ENCODE measurements around the gene GALNT17. TPM values are rescaled to one million over a fixed set of nuclear protein-coding genes. Genes with fewer than 3 reads are reported as not detected.

Gene GALNT17
- polyA plus RNA-seq, 1 experiment, result not detected

DNA sequence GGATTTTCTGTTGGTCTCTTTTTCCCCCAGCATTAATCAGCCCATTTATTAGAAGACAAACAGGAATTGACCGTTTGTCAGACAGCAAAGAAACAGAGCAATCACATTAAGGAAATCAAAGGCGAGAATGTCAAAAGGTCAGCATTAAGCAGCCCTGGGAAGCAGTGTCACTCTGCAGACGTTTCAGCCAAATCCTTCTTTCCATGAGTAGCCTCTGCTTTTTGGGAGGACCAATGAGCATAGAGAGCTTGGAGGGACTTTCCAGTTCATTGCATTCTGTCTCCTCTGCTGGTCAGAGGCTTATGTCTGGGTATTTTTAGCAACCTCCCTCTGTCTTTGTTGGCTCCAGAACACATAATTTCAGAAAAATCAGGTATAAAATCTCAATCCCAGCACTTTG lies 481.4 kb downstream of the GALNT17 start:
- peaks cover 7% of the 10 kb centered on the region; the same call in 1 of the 2 replicates for H3K9me3 ChIP-seq (ENCODE audit: control insufficient read depth, insufficient read depth, low read length)
- H3K27ac ChIP-seq (ENCODE audit: low read depth, low read length), result no peak overlapping the region
- H3K4me3 ChIP-seq (ENCODE audit: low read depth, low read length), result no peak overlapping the region
- TF ChIP-seq, protein P1, sequence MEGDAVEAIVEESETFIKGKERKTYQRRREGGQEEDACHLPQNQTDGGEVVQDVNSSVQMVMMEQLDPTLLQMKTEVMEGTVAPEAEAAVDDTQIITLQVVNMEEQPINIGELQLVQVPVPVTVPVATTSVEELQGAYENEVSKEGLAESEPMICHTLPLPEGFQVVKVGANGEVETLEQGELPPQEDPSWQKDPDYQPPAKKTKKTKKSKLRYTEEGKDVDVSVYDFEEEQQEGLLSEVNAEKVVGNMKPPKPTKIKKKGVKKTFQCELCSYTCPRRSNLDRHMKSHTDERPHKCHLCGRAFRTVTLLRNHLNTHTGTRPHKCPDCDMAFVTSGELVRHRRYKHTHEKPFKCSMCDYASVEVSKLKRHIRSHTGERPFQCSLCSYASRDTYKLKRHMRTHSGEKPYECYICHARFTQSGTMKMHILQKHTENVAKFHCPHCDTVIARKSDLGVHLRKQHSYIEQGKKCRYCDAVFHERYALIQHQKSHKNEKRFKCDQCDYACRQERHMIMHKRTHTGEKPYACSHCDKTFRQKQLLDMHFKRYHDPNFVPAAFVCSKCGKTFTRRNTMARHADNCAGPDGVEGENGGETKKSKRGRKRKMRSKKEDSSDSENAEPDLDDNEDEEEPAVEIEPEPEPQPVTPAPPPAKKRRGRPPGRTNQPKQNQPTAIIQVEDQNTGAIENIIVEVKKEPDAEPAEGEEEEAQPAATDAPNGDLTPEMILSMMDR (IDR thresholded peaks at IDR 0.05; ENCODE audit: low read depth, low read length), result no peak
- no peaks in the 10 kb centered on the region for H3K27me3 ChIP-seq (ENCODE audit: control insufficient read depth, insufficient read depth, low read length)
- ChIA-PET POLR2A (no interaction called here), CTCF (no interaction called here)
- DNase-seq (ENCODE audit: low read depth, low spot score), result no peak

DNA sequence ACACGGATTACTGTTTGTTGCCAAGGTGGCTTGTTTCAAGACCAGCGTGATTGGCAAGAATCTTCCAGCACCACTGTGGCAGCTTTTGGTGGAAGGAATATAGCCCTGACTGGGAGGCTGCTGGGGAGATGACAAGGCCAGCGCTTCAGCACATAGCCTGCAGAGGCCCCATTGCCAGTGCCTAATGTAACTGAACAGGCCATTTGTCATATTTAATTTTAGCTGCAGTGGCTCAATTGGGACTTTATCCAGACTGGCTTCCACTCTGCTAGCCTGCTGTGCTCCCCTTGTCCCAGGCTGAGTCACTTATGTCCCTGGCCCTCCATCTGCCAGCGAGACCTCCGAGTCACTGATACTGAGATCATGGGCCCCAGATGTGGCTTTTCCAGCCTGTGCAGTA lies 483.1 kb downstream of the GALNT17 start:
- Histone ChIP-seq H3K4me3 (ENCODE audit: low read depth, low read length) (no peak overlapping the region), H3K9me3 (ENCODE audit: control insufficient read depth, insufficient read depth, low read length) (peaks cover 7% of the 10 kb centered on the region; the same call in 1 of the 2 replicates), H3K27ac (ENCODE audit: low read depth, low read length) (no peak overlapping the region), H3K27me3 (ENCODE audit: control insufficient read depth, insufficient read depth, low read length) (no peaks in the 10 kb centered on the region)
- TF ChIP-seq, protein P1 (IDR thresholded peaks at IDR 0.05; ENCODE audit: low read depth, low read length), result no peak
- CTCF ChIA-PET, result no interaction called here
- DNase-seq (ENCODE audit: low read depth, low spot score), result no peak
- POLR2A ChIA-PET, result no interaction called here

DNA sequence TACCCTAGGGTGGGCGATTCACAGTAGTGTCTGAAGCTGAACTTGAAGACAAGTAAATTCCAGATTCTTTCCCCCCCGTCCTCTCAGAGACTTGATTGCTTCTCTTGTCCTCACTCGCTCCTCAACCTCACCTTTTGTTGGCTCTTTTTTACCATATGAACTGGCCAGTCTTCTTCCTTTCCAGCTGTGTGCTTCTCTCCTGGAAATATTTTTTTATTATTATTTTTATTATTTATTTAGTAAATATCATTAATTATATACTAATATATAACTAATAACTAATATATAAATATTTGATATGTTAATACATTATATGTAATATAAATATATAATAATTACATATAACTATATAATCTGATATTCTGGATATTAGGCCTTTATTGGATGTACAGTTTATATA lies 484.3 kb downstream of the GALNT17 start:
- ChIA-PET CTCF (no interaction called here), POLR2A (no interaction called here)
- Histone ChIP-seq H3K27ac (ENCODE audit: low read depth, low read length) (no peak overlapping the region), H3K9me3 (ENCODE audit: control insufficient read depth, insufficient read depth, low read length) (peaks cover 7% of the 10 kb centered on the region; the same call in 1 of the 2 replicates), H3K4me3 (ENCODE audit: low read depth, low read length) (no peak overlapping the region), H3K27me3 (ENCODE audit: control insufficient read depth, insufficient read depth, low read length) (no peaks in the 10 kb centered on the region)
- TF ChIP-seq, protein P1 (IDR thresholded peaks at IDR 0.05; ENCODE audit: low read depth, low read length), result no peak
- DNase-seq (ENCODE audit: low read depth, low spot score), result no peak

DNA sequence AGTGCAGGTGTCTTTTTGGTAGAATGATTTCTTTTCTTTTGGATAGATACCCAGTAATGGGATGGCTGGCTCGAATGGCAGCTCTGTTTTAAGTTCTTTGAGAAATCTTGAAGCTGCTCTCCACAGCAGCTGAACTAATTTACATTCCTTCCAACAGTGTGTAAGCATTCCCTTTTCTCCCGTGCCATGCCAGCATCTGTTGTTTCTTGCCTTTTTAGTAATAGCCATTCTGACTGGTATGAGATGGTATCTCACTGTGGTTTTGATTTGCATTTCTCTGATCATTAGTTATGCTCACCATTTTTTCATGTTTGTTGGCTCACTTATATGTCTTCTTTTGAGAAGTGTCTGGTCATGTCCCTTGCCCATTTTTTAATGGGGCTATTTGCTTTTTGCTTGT lies 486.3 kb downstream of the GALNT17 start:
- DNase-seq (ENCODE audit: low read depth, low spot score), result no peak
- no peak overlapping the region for H3K27ac ChIP-seq (ENCODE audit: low read depth, low read length)

DNA sequence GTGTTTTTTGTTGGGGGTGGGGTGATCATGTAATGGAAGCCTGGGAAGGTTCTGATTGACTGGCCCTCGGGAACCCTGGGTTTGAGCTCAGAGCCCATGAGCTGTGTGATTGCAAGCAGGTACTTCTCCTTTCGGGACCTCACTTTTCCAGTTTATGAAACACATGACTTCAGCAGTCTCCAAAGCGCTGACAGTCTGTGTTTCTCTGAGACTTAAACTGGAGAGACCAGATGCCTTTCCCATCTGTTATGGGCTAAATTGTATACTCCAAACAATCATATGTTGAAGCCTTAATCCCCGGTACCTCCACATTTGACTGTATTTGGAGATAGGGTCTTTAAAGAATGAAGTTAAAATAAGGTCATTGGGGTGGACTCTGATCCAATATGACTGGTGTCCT lies 493.6 kb downstream of the GALNT17 start:
- Histone ChIP-seq H3K4me3 (ENCODE audit: low read depth, low read length) (no peak overlapping the region), H3K27ac (ENCODE audit: low read depth, low read length) (no peak overlapping the region), H3K27me3 (ENCODE audit: control insufficient read depth, insufficient read depth, low read length) (no peaks in the 10 kb centered on the region), H3K9me3 (ENCODE audit: control insufficient read depth, insufficient read depth, low read length) (peaks cover 16% of the 10 kb centered on the region)
- TF ChIP-seq, protein P1 (IDR thresholded peaks at IDR 0.05; ENCODE audit: low read depth, low read length), result no peak
- POLR2A ChIA-PET, result no interaction called here
- no peak for DNase-seq (ENCODE audit: low read depth, low spot score)
- CTCF ChIA-PET, result no interaction called here

More for the DNA sequence above, 486.3 kb downstream of the GALNT17 start:
- H3K9me3 ChIP-seq (ENCODE audit: control insufficient read depth, insufficient read depth, low read length), result peaks cover 7% of the 10 kb centered on the region; the same call in 1 of the 2 replicates
- no peak overlapping the region for H3K4me3 ChIP-seq (ENCODE audit: low read depth, low read length)
- H3K27me3 ChIP-seq (ENCODE audit: control insufficient read depth, insufficient read depth, low read length), result no peaks in the 10 kb centered on the region
- POLR2A ChIA-PET, result no interaction called here
- CTCF ChIA-PET, result no interaction called here
- TF ChIP-seq, protein P1 (IDR thresholded peaks at IDR 0.05; ENCODE audit: low read depth, low read length), result no peak

All from AG04450 (cell line).